Liver (tissue), 9 donors: ENCODE results near the gene NRG3. TPM values are rescaled to one million over a fixed set of nuclear protein-coding genes. Genes with fewer than 3 reads are reported as not detected.

Experiments used
- DNase-seq: peaks from one replicate; pipeline ENCODE4 v3.0.0-alpha.2; 2017; ENCODE audit warnings: low spot score
- H3K27ac ChIP-seq, 2 donors: one replicate each; pipeline ENCODE4 v1.7.0; 2013; ENCODE audit warnings: inconsistent platforms in 2 of 2, low read length in 2 of 2, control low read depth in 1 of 2, low read depth in 1 of 2, mild to moderate bottlenecking in 1 of 2
- H3K27me3 ChIP-seq, 4 donors: one replicate each; pipeline versions ENCODE4 v1.6.1 to v1.7.0; 2013; ENCODE audit warnings: low read length in 3 of 4, inconsistent platforms in 1 of 4, mild to moderate bottlenecking in 1 of 4, moderate library complexity in 1 of 4; ENCODE audit not compliant: control insufficient read depth in 4 of 4, insufficient read depth in 4 of 4
- H3K36me3 ChIP-seq, 4 donors: one replicate each; pipeline versions ENCODE4 v1.6.1 to v1.7.0; 2013; ENCODE audit warnings: low read length in 3 of 4, mild to moderate bottlenecking in 3 of 4, low read depth in 1 of 4, moderate library complexity in 1 of 4; ENCODE audit not compliant: control insufficient read depth in 4 of 4, insufficient read depth in 3 of 4
- H3K4me1 ChIP-seq, 4 donors: one replicate each; pipeline versions ENCODE4 v1.6.1 to v1.7.0; 2013; ENCODE audit warnings: low read length in 3 of 4, mild to moderate bottlenecking in 3 of 4, moderate library complexity in 1 of 4; ENCODE audit not compliant: control insufficient read depth in 4 of 4, insufficient read depth in 4 of 4
- H3K4me3 ChIP-seq, 3 donors: one replicate each; pipeline versions ENCODE4 v1.6.1 to v1.7.0; 2013; ENCODE audit warnings: low read length in 3 of 3, control low read depth in 1 of 3, low read depth in 1 of 3, mild to moderate bottlenecking in 1 of 3
- H3K9ac ChIP-seq, 2 donors: one replicate each; pipeline ENCODE4 v1.7.0; 2013; ENCODE audit warnings: low read length in 2 of 2, mild to moderate bottlenecking in 2 of 2, moderate library complexity in 2 of 2, control low read depth in 1 of 2, low read depth in 1 of 2
- H3K9me3 ChIP-seq, 4 donors: one replicate each; pipeline versions ENCODE4 v1.6.1 to v1.7.0; 2013; ENCODE audit warnings: low read length in 3 of 4; ENCODE audit not compliant: control insufficient read depth in 4 of 4
- ATF3 ChIP-seq: IDR thresholded peaks from 2 replicates; pipeline ENCODE4 v1.6.1; 2016; ENCODE audit warnings: antibody characterized with exemption
- CTCF ChIP-seq: fragments of 150-350 bp; IDR thresholded peaks from 2 replicates; pipeline ENCODE4 v1.5.1; 2017; ENCODE audit warnings: improper control_type of control experiment, low read depth, low read length; ENCODE audit not compliant: missing input control
- EGR1 ChIP-seq, 2 donors: IDR thresholded peaks; 2 replicates each; pipeline ENCODE4 v1.6.1; 2016 to 2018; ENCODE audit warnings: antibody characterized with exemption in 2 of 2, low read depth in 2 of 2
- FOXA1 ChIP-seq: IDR thresholded peaks from 2 replicates; pipeline ENCODE4 v1.6.1; 2016; ENCODE audit warnings: antibody characterized with exemption
- GABPA ChIP-seq, 2 donors: IDR thresholded peaks in 1 of 2; conservative IDR thresholded peaks in 1 of 2; 2 replicates each; pipeline ENCODE4 v1.6.1; 2016; ENCODE audit warnings: antibody characterized with exemption in 2 of 2, mild to moderate bottlenecking in 1 of 2, moderate library complexity in 1 of 2
- HNF4A ChIP-seq, 2 donors: conservative IDR thresholded peaks; 2 replicates each; pipeline ENCODE4 v1.6.1; 2016; ENCODE audit warnings: antibody characterized with exemption in 2 of 2, mild to moderate bottlenecking in 2 of 2
- HNF4G ChIP-seq: IDR thresholded peaks from 2 replicates; pipeline ENCODE4 v1.6.1; 2016; ENCODE audit warnings: antibody characterized with exemption
- JUND ChIP-seq, 2 donors: IDR thresholded peaks; 2 replicates each; pipeline ENCODE4 v1.6.1; 2016; ENCODE audit warnings: antibody characterized with exemption in 2 of 2
- MAX ChIP-seq: IDR thresholded peaks from 2 replicates; pipeline ENCODE4 v1.6.1; 2016; ENCODE audit warnings: antibody characterized with exemption
- NR2F2 ChIP-seq: IDR thresholded peaks from 2 replicates; pipeline ENCODE4 v1.6.1; 2016; ENCODE audit warnings: antibody characterized with exemption
- RAD21 ChIP-seq, 2 donors: IDR thresholded peaks; 2 replicates each; pipeline ENCODE4 v1.6.1; 2016; ENCODE audit warnings: antibody characterized with exemption in 2 of 2, mild to moderate bottlenecking in 2 of 2
- REST ChIP-seq: IDR thresholded peaks from 2 replicates; pipeline ENCODE4 v1.6.1; 2016; ENCODE audit warnings: antibody characterized with exemption, mild to moderate bottlenecking
- SP1 ChIP-seq: IDR thresholded peaks from 2 replicates; pipeline ENCODE4 v1.6.1; 2018; ENCODE audit warnings: antibody characterized with exemption, mild to moderate bottlenecking
- TAF1 ChIP-seq: conservative IDR thresholded peaks from 2 replicates; pipeline ENCODE4 v1.6.1; 2016; ENCODE audit warnings: antibody characterized with exemption, mild to moderate bottlenecking
- YY1 ChIP-seq: IDR thresholded peaks from 2 replicates; pipeline ENCODE4 v1.6.1; 2016; ENCODE audit warnings: antibody characterized with exemption, mild to moderate bottlenecking
- ZBTB33 ChIP-seq: IDR thresholded peaks from 2 replicates; pipeline ENCODE4 v1.6.1; 2016; ENCODE audit warnings: antibody characterized with exemption
- WGBS: extraction: QIAGEN DNeasy Blood & Tissue Kit; methylation state at CpG from one replicate; pipeline ENCODE4 v1.1.7; 2013; 5-methylcytosine and 5-hydroxymethylcytosine counted together
- polyA plus RNA-seq, 2 donors: library from polyadenylated mRNA; stranded (reverse) in 1 of 2; unstranded in 1 of 2; fragments of 200-250 nt in 1 of 2; fragments of >200 nt in 1 of 2; fragmentation: Nextera tagmentation in 1 of 2; extraction: Ambion mirVana in 1 of 2; gene quantifications; one replicate each; pipeline versions ENCODE4 v1.2.1 to v1.2.3, GENCODE V29; 2013 to 2015
- total RNA-seq, 2 donors: library from RNA; depleted of rRNA; stranded (reverse); fragments of >200 nt; gene quantifications; one replicate each; pipeline ENCODE4 v1.2.3, GENCODE V29; 2014
- donor health status: healthy.
- donor health status: healthy.
- donor health status: healthy.
- donor health status: healthy.
- donor health status: healthy.

The NRG3 gene
- total and polyA plus RNA-seq, 4 donors, result 0.24 to 3.7 (median 0.38) TPM

- no peak for DNase-seq
- no peak overlapping the region for H3K27ac ChIP-seq
- no peaks in the 10 kb centered on the region for H3K4me1 ChIP-seq
- H3K9me3 ChIP-seq, result no peaks in the 10 kb centered on the region
- H3K27me3 ChIP-seq, result no peaks in the 10 kb centered on the region
- 81% methylated on average over 5 of the region's 5 CpGs for WGBS
- H3K4me3 ChIP-seq, result no peak overlapping the region
- H3K36me3 ChIP-seq, result no peaks in the 10 kb centered on the region
- TF ChIP-seq FOXA1 (no peak), YY1 (no peak), REST (no peak), ATF3 (no peak), TAF1 (no peak), CTCF (no peak), RAD21 (IDR thresholded peaks at IDR 0.05) (no peak), JUND (IDR thresholded peaks at IDR 0.05) (no peak), HNF4G (no peak), MAX (no peak), NR2F2 (no peak), SP1 (no peak), ZBTB33 (no peak), GABPA (IDR thresholded peaks at IDR 0.05 in 1 of 2, conservative IDR thresholded peaks at IDR 0.05 in 1 of 2) (no peak), EGR1 (IDR thresholded peaks at IDR 0.05; ENCODE audit: low read depth in 2 of 2) (no peak)
- no peak overlapping the region for H3K9ac ChIP-seq
These were observed 590.0 kb downstream of the NRG3 start for GRCh38 chr10:82464966-82465365.

- Histone ChIP-seq H3K27me3 (no peaks in the 10 kb centered on the region), H3K36me3 (no peaks in the 10 kb centered on the region), H3K9ac (no peak overlapping the region), H3K9me3 (no peaks in the 10 kb centered on the region), H3K27ac (no peak overlapping the region), H3K4me3 (no peak overlapping the region), H3K4me1 (no peaks in the 10 kb centered on the region)
- DNase-seq, result no peak
- 91% methylated on average over 1 of the region's 1 CpG for WGBS
- TF ChIP-seq YY1 (no peak), NR2F2 (no peak), CTCF (no peak), FOXA1 (no peak), ZBTB33 (no peak), SP1 (no peak), EGR1 (IDR thresholded peaks at IDR 0.05; ENCODE audit: low read depth in 2 of 2) (no peak), HNF4A (conservative IDR thresholded peaks at IDR 0.05) (no peak), JUND (IDR thresholded peaks at IDR 0.05) (no peak), ATF3 (no peak), TAF1 (no peak)
These were observed 593.5 kb downstream of the NRG3 start for GRCh38 chr10:82468453-82468852.
